ENCODE data around the gene CADPS2. TPM values are rescaled to one million over a fixed set of nuclear protein-coding genes. Genes with fewer than 3 reads are reported as not detected.

The CADPS2 gene
- total and polyA plus RNA-seq, 2 of the 4 experiments (the other 2 are of a cell fraction), result 0.10 to 0.54 TPM

DNA sequence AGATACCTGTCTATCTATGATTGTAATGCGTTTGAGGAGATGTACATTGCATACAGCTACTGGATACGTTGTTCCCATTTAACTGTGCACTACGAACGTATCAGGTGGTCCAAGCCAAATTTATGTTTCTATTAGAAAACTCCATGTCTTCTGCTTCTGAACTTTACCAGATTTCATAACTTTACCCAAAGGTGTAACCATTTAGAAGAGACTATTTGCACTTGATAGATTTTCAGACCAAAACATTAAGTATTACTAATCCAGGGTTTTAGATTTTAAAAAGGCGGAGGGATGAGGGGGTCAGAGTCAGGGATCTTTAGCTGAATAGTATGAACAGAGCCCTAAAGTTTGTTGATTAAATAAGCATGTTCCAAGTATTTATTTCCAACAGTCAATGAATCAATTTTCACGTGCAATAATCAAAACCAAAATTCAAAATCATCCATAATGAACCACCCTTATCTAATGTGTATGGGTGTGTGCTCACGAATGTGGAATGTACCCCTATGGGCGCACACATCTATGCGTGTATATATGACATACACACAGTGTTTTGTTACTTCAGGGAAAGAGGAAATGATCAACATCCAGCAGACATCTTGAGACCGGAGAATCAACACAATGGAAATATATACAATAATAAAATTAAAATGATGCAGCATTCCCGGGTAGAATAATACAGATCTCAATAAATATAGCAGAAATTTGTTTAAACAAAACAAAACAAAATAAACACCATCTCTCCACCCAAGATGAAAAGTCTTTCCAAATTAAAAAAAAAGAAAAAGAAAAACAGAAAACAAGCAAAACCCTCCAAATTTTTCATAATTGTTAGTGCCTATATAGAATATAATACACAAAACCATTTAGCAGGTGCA lies 585.1 kb downstream of the CADPS2 start:
- H3K27ac ChIP-seq (ENCODE audit: insufficient read depth, low read length), result no peak overlapping the region
- H3K4me3 ChIP-seq (ENCODE audit: insufficient read depth, low read depth, low read length), result no peak overlapping the region
- H3K27me3 ChIP-seq (ENCODE audit: control insufficient read depth, insufficient read depth, low read length), result peaks cover 60% of the 10 kb centered on the region
- H2BK15ac ChIP-seq (ENCODE audit: low read depth, low read length), result no peak overlapping the region
- no peak overlapping the region for H2BK5ac ChIP-seq (ENCODE audit: low read depth, low read length, poor library complexity, severe bottlenecking)
- intact Hi-C loops (cut with micrococcal nuclease) (no loop called here), in situ Hi-C loops (cut with MboI; ENCODE audit: low sequenced_read_pairs) (no loop called here), dilution Hi-C loops (cut with HindIII; ENCODE audit: low sequenced_read_pairs, unreplicated experiment) (no loop called here)
- no peaks in the 10 kb centered on the region for H4K20me1 ChIP-seq (ENCODE audit: insufficient read depth, low read length)
- CTCF ChIA-PET, result no interaction called here
- H2AK9ac ChIP-seq (replicated peaks; ENCODE audit: low read depth, low read length, poor library complexity), result no peak overlapping the region
- no peak overlapping the region for H2BK120ac ChIP-seq (ENCODE audit: low read depth, low read length)
- no peak overlapping the region for H3K18ac ChIP-seq (ENCODE audit: low read depth, low read length)
- no peak overlapping the region for H3K4me2 ChIP-seq (ENCODE audit: low read depth, low read length)
- no TSS peak for BruUV-seq (replicated peaks)
- H3K9me3 ChIP-seq (ENCODE audit: control insufficient read depth, insufficient read depth, low read length), result peaks cover 8% of the 10 kb centered on the region
- H3K79me1 ChIP-seq (ENCODE audit: low read depth in 1 of 2, low read length in 2 of 2), result no peaks in the 10 kb centered on the region
- no peak for TF ChIP-seq CHD1 (IDR thresholded peaks at IDR 0.05; ENCODE audit: low read depth, low read length)
- no peak for TF ChIP-seq MXI1 (IDR thresholded peaks at IDR 0.05; ENCODE audit: borderline replicate concordance, low read depth, low read length)
- TF ChIP-seq MAFK (IDR thresholded peaks at IDR 0.05; ENCODE audit: low read depth, low read length), result no peak
- no peak for TF ChIP-seq SMC3 (IDR thresholded peaks at IDR 0.05; ENCODE audit: low read depth, low read length)
- TF ChIP-seq, protein P1, sequence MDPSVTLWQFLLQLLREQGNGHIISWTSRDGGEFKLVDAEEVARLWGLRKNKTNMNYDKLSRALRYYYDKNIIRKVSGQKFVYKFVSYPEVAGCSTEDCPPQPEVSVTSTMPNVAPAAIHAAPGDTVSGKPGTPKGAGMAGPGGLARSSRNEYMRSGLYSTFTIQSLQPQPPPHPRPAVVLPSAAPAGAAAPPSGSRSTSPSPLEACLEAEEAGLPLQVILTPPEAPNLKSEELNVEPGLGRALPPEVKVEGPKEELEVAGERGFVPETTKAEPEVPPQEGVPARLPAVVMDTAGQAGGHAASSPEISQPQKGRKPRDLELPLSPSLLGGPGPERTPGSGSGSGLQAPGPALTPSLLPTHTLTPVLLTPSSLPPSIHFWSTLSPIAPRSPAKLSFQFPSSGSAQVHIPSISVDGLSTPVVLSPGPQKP (IDR thresholded peaks at IDR 0.05; ENCODE audit: borderline replicate concordance, low read depth, low read length), result no peak
- no peak for TF ChIP-seq FOS (IDR thresholded peaks at IDR 0.05; ENCODE audit: low read depth, low read length)
- no peak for TF ChIP-seq MAZ (IDR thresholded peaks at IDR 0.05; ENCODE audit: borderline replicate concordance, low read depth, low read length)
- no peak for TF ChIP-seq RCOR1 (IDR thresholded peaks at IDR 0.05; ENCODE audit: insufficient replicate concordance, low read length)
- no peak for TF ChIP-seq NFE2L2 (IDR thresholded peaks at IDR 0.05; ENCODE audit: low read depth, low read length)
- ATAC-seq (ENCODE audit: low read depth) (no peak), DNase-seq (no peak)
- no peaks in the 10 kb centered on the region for H3K9me1 ChIP-seq (ENCODE audit: insufficient read depth, low read length)
- POLR2A ChIA-PET (ENCODE audit: unreplicated experiment), result no interaction called here
- H4K8ac ChIP-seq (ENCODE audit: low read depth in 2 of 2, low read length in 2 of 2), result no peak overlapping the region
- H3K56ac ChIP-seq (ENCODE audit: extremely low read depth, insufficient read depth, low read length), result no peak overlapping the region
- H3K4me1 ChIP-seq (ENCODE audit: control insufficient read depth, insufficient read depth, low read length), result no peaks in the 10 kb centered on the region
- no peak overlapping the region for H4K5ac ChIP-seq (ENCODE audit: low read depth, low read length)
- no peaks in the 10 kb centered on the region for H3K36me3 ChIP-seq (ENCODE audit: control insufficient read depth, insufficient read depth, low read length)
- WGBS, 2 experiments (ENCODE audit: extremely low coverage in 2 of 2, insufficient read length in 1 of 2), result no CpG with 5 or more reads among the region's 11 CpGs
- H2AK5ac ChIP-seq (ENCODE audit: low read depth, low read length), result no peak overlapping the region
- H3K14ac ChIP-seq (replicated peaks; ENCODE audit: low read depth, low read length), result no peak overlapping the region
- no peak overlapping the region for H3K9ac ChIP-seq (ENCODE audit: low read depth, low read length)
- no peak overlapping the region for H3K23ac ChIP-seq (ENCODE audit: low read depth, low read length)
- no peak overlapping the region for H3K4ac ChIP-seq (ENCODE audit: low read depth, low read length)
- H2AFZ ChIP-seq (replicated peaks; ENCODE audit: low read length, poor library complexity), result no peak overlapping the region
- H4K91ac ChIP-seq (ENCODE audit: insufficient read depth, low read depth, low read length), result no peak overlapping the region
- H2BK20ac ChIP-seq (ENCODE audit: low read depth, low read length), result no peak overlapping the region
